Activated gamma-delta T cell (primary cell): ENCODE results near the gene TTC28.

Source experiments
- DNase-seq: peaks from one replicate; lab custom pipeline; 2025; lab: John Stamatoyannopoulos, UW

Gene TTC28

GRCh38 chr22:27966168-27967064, 713.2 kb downstream of the TTC28 start:
- no peak for DNase-seq

- no peak for DNase-seq
Measured at GRCh38 chr22:27962268-27963044, 717.2 kb downstream of the TTC28 start.

DNA sequence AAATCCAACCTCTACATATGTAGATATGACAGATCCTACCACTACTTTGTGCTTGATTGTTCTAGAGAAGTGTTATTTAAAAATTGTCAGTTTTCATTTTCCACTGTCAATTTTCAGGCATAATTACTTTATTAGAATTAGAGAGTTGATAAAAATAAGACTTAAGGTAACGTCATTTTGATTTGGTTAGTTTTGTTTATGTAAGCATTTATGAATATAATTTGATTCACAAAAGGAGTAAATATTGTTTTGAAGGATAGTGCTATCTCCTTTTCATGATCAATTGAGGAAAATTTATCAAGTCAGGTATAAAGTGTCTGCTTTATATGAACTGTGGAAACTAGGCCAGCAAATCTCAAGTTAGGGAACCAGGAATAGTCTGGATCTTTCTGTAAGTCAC, 718.0 kb downstream of the TTC28 start:
- no peak for DNase-seq

- no peak for DNase-seq
Measured at GRCh38 chr22:27961182-27961581, 718.5 kb downstream of the TTC28 start.

- no peak for DNase-seq
Measured at GRCh38 chr22:27959335-27960090, 720.1 kb downstream of the TTC28 start.

DNA sequence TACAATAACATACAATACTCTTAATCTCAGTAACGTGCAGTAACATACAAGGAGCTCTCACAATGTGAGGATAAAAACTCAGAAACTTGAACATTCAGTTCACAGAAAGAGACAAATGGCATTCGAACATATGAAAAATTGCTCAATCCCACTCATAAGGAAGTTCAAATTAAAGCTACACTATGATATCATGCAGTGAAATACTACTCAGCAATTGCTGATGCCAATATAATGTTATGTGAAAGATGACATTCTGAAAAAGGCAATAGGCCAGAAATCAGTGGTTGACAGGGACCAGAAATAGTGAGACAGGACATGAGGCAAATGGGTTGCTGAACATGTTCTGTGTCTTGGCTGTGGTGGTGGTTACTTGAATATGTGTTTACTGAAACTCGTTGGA, 726.9 kb downstream of the TTC28 start:
- DNase-seq, result no peak

DNA sequence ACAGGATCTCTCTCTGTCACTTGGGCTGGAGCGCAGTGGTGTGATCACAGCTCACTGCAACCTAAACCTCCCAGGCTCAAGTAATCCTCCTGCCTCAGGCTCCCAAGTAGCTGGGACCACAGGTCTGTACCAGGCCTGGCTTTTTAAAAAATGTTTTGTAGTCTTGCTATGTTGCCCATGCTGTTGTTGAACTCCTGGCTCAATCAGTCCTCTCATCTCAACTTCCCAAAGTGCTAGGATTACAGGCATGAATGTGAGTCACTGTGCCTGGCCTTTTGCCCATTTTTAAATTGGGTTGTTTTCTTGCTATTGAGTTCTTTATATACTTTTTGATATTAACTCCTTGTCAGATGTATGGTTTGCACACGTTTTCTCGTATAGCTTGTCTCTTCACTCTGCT, 727.5 kb downstream of the TTC28 start:
- DNase-seq, result no peak

GRCh38 chr22:27949421-27949820, 730.2 kb downstream of the TTC28 start:
- no peak for DNase-seq

- DNase-seq, result no peak
Measured at GRCh38 chr22:27948569-27948968, 731.1 kb downstream of the TTC28 start.

GRCh38 chr22:27947448-27947847, 732.2 kb downstream of the TTC28 start:
- DNase-seq, result no peak

DNA sequence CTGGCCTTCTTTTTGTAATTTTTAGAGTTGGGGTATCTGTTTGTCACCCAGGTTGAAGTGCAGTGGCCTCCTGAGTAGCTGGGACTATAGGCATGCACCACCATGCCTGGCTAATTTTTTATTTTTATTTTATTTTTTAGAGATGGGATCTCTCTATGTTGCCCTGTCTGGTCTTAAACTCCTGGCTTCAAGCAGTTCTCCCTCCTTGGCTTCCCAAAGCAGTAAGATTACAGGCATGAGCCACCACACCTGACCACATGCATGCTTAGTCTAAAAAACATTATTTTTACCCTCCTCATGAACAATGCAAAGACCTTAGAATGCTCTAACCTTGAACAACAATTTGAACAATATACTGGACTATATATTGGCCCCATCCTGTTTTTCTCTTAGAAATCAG, 738.5 kb downstream of the TTC28 start:
- no peak for DNase-seq

GRCh38 chr22:27937453-27937852, 742.2 kb downstream of the TTC28 start:
- no peak for DNase-seq

- no peak for DNase-seq
Measured at GRCh38 chr22:27935897-27936296, 743.7 kb downstream of the TTC28 start.

GRCh38 chr22:27934069-27934468, 745.6 kb downstream of the TTC28 start:
- no peak for DNase-seq

DNA sequence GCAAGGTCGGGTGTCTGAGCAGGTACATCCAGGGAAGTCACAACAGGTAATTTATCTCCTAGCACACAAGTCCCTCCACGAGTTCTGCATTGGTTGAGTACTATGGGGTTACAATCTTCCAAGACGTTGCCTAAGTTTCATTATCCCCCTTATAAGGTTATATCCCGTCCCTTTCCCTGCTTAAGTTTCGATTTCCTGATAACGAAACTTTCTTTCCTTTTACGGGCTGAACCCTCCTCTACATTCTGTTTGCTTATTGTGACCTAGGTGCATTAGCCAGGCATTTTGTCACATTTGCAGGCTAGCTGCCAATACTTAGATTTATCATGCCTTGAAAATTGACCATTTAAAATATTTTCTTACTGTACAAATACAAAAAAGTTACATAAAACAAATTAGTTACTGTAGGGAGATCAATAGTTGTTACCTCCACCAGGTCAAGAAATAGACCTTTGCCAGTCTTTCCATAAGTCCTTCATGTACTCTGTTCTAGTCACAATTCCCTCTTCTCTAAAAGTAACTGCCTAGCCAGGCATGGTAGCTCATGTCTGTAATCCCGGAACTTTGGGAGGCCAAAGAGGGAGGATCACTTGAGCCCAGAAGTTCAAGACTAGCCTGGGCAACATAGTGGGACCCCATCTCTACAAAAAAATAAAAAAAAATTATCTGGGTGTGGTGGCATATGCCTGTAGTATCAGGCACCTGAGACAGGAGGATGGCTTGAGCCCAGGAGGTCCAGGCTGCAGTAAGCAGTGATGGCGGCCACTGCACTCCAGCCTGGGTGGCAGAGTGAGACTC, 746.3 kb downstream of the TTC28 start:
- no peak for DNase-seq

- DNase-seq, result no peak
Measured at GRCh38 chr22:27930331-27931060, 749.1 kb downstream of the TTC28 start.
